Transverse colon (tissue), 3 donors: ENCODE measurements around the gene TACC2.

ENCODE experiments used
- POLR2A ChIP-seq: fragments of 450-650 bp; IDR thresholded peaks from one replicate; pipeline ENCODE4 v1.6.1; 2016; ENCODE audit warnings: antibody characterized with exemption, mild to moderate bottlenecking, moderate library complexity
- TF ChIP-seq, protein P1 (sequence below), 5 experiments: fragments of 200-600 bp in 3 of 5; fragments of 450-650 bp in 2 of 5; sonication (generic) in 3 of 5; IDR thresholded peaks; 1 replicate in 2 of 5; 2 replicates in 3 of 5; pipeline ENCODE4 v1.5.1; 2016 to 2017; ENCODE audit warnings: antibody characterized with exemption in 5 of 5, inconsistent platforms in 3 of 5, mild to moderate bottlenecking in 2 of 5, moderate library complexity in 1 of 5

DNA sequence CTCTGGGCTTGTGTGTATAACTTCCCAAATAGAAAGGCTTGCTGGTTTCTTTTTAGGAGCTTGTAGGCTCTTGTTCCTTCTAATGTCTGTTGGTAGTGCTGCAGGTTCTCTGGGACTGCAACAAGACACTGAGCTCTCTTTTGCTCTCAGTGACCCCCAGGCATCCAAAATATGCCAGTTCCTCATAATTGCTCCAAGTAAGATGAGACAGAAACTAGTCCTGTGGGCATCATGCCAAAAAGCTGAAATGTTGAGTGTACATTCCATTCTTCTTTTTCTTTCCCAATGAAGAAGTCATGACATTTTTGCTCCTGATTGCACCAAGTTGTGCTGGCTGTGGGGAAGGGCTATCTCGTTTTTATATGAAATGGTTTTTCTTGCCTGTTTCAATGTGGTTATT is 275.0 kb downstream of the TACC2 start:
- no peak for TF ChIP-seq POLR2A
- TF ChIP-seq, protein P1, sequence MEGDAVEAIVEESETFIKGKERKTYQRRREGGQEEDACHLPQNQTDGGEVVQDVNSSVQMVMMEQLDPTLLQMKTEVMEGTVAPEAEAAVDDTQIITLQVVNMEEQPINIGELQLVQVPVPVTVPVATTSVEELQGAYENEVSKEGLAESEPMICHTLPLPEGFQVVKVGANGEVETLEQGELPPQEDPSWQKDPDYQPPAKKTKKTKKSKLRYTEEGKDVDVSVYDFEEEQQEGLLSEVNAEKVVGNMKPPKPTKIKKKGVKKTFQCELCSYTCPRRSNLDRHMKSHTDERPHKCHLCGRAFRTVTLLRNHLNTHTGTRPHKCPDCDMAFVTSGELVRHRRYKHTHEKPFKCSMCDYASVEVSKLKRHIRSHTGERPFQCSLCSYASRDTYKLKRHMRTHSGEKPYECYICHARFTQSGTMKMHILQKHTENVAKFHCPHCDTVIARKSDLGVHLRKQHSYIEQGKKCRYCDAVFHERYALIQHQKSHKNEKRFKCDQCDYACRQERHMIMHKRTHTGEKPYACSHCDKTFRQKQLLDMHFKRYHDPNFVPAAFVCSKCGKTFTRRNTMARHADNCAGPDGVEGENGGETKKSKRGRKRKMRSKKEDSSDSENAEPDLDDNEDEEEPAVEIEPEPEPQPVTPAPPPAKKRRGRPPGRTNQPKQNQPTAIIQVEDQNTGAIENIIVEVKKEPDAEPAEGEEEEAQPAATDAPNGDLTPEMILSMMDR (IDR thresholded peaks at IDR 0.05), result no peak
